K562 (cell line): ENCODE data around the gene LAMA4.

Experiments
- CEBPB ChIP-seq: fragments of 450-650 bp; IDR thresholded peaks from 2 replicates; pipeline ENCODE4 v1.6.1; 2016; ENCODE audit warnings: missing genetic modification characterization, missing compliant biosample characterization
- CREM ChIP-seq: IDR thresholded peaks from 2 replicates; pipeline ENCODE4 v1.6.1; 2014; ENCODE audit warnings: antibody characterized with exemption, low read depth
- CTCF ChIP-seq, 3 experiments: IDR thresholded peaks in 2 of 3; conservative IDR thresholded peaks in 1 of 3; 2 replicates each; pipeline ENCODE4 v1.5.1; 2011 to 2012; ENCODE audit warnings: low read length in 3 of 3, mild to moderate bottlenecking in 3 of 3, control low read depth in 2 of 3, improper control_type of control experiment in 1 of 3, inconsistent platforms in 1 of 3, low read depth in 1 of 3, mixed read lengths in 1 of 3, moderate library complexity in 1 of 3; ENCODE audit not compliant: insufficient read depth in 2 of 3
- EZH2 ChIP-seq: IDR thresholded peaks from 2 replicates; pipeline ENCODE4 v1.6.1; 2012; ENCODE audit warnings: low read depth, mild to moderate bottlenecking, inconsistent platforms, low read length, borderline replicate concordance
- NR2F6 ChIP-seq: fragments of 450-650 bp; formaldehyde crosslinking; IDR thresholded peaks from 2 replicates; pipeline ENCODE4 v1.4.0; 2020; ENCODE audit warnings: mild to moderate bottlenecking
- SIN3A ChIP-seq, 2 experiments: fragments of 150-350 bp in 1 of 2; IDR thresholded peaks; 2 replicates each; pipeline ENCODE4 v1.6.1; 2011 to 2016; ENCODE audit warnings: borderline replicate concordance in 2 of 2, low read depth in 2 of 2, low read length in 2 of 2, mild to moderate bottlenecking in 2 of 2, moderate library complexity in 2 of 2; ENCODE audit not compliant: control insufficient read depth in 1 of 2
- ZFP1 ChIP-seq: fragments of 450-650 bp; formaldehyde crosslinking; IDR thresholded peaks from 2 replicates; pipeline ENCODE4 v1.4.0; 2020; ENCODE audit warnings: mild to moderate bottlenecking, mixed read lengths

- TF ChIP-seq CREM, result no peak
- no peak for TF ChIP-seq CTCF (IDR thresholded peaks at IDR 0.05 in 2 of 3, conservative IDR thresholded peaks at IDR 0.05 in 1 of 3; ENCODE audit: insufficient read depth in 2 of 3, low read depth in 1 of 3, low read length in 3 of 3)
- TF ChIP-seq CEBPB (tag), result no peak
- TF ChIP-seq SIN3A (IDR thresholded peaks at IDR 0.05; ENCODE audit: borderline replicate concordance in 2 of 2, control insufficient read depth in 1 of 2, low read depth in 2 of 2, low read length in 2 of 2), result no peak
- TF ChIP-seq ZFP1 (CRISPR knock-in tag), result no peak
- no peak for TF ChIP-seq EZH2
- TF ChIP-seq NR2F6, result no peak
These were observed 21.0 kb upstream of the LAMA4 start for GRCh38 chr6:112275365-112275764.
